ENCODE measurements around the gene ZNG1C.
"Not testable (repeated sequence)": the region's sequence is repeated elsewhere in the genome, so short reads cannot be mapped to it uniquely, and the experiment has no call there.

Gene ZNG1C

DNA sequence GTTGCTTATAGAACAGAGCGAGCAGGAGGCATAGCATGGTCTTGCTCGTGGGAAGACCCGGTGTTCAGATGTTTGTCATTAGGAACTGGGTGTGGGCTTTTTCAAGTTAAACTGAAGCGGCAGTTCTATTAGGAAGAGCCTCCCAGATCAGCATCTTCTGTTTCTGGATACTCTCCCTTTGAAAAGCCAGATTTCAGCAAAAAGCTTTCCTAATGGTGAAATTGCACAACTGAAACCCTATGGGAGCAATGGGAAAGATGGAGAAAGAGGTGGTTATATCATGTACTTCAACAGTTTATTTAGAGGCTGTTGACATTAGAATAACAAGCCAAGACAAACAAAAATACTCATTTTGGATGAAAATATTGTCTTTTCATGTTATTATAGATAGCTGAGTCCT lies 102.2 kb downstream of the ZNG1C start:
- not testable (repeated sequence) for DNase-seq
